ENCODE results near the gene ZNF445. TPM values are rescaled to one million over a fixed set of nuclear protein-coding genes. Genes with fewer than 3 reads are reported as not detected.

ZNF445 gene
- total RNA-seq, 1 donor from 2014 or later = 6.6 TPM

DNA sequence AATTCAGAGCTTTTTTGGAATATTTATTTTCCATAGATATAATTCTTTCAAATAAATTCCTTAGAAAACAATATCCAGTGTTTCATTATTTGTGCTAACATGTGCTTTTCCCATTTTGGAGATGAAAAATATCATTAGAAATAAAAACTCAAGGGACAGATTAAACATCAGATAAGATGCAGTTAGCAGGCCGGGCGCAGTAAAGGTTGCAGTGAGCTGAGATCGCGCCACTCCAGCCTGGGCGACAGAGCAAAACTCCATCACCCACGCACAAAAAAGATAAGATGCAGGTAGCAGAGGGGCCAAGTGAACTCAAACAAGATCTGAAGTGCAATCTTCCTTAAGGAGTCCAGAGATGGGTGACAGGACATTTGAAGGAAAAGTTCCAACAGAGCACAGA lies 48.0 kb downstream of the ZNF445 start:
- Histone ChIP-seq H3K4me3 (no peak overlapping the region), H3K9me3 (no peaks in the 10 kb centered on the region), H3K4me1 (no peaks in the 10 kb centered on the region), H3K27me3 (no peaks in the 10 kb centered on the region), H3K36me3 (no peaks in the 10 kb centered on the region), H3K27ac (no peak overlapping the region)
- DNase-seq (ENCODE audit: low spot score in 2 of 2) = no peak
- intact Hi-C loops (cut with DNase I) = no loop called here
- no peak for TF ChIP-seq CTCF (IDR thresholded peaks at IDR 0.05)

GRCh38 chr3:44428910-44429309 lies 48.6 kb downstream of the ZNF445 start:
- H3K4me3 ChIP-seq = no peak overlapping the region
- no peaks in the 10 kb centered on the region for H3K27me3 ChIP-seq
- H3K4me1 ChIP-seq = no peaks in the 10 kb centered on the region
- no peak overlapping the region for H3K27ac ChIP-seq
- no peak for TF ChIP-seq CTCF (IDR thresholded peaks at IDR 0.05)
- no peaks in the 10 kb centered on the region for H3K36me3 ChIP-seq
- no peak for DNase-seq (ENCODE audit: low spot score in 2 of 2)
- no peaks in the 10 kb centered on the region for H3K9me3 ChIP-seq
- intact Hi-C loops (cut with DNase I) = no loop called here

- no peak for DNase-seq (ENCODE audit: low spot score in 2 of 2)
- no peaks in the 10 kb centered on the region for H3K4me1 ChIP-seq
- TF ChIP-seq CTCF (IDR thresholded peaks at IDR 0.05) = no peak
- H3K27ac ChIP-seq = no peak overlapping the region
- H3K4me3 ChIP-seq = no peak overlapping the region
- H3K27me3 ChIP-seq = no peaks in the 10 kb centered on the region
- intact Hi-C loops (cut with DNase I) = no loop called here
- no peaks in the 10 kb centered on the region for H3K36me3 ChIP-seq
- no peaks in the 10 kb centered on the region for H3K9me3 ChIP-seq
These were observed 49.8 kb downstream of the ZNF445 start for GRCh38 chr3:44427683-44428082.

DNA sequence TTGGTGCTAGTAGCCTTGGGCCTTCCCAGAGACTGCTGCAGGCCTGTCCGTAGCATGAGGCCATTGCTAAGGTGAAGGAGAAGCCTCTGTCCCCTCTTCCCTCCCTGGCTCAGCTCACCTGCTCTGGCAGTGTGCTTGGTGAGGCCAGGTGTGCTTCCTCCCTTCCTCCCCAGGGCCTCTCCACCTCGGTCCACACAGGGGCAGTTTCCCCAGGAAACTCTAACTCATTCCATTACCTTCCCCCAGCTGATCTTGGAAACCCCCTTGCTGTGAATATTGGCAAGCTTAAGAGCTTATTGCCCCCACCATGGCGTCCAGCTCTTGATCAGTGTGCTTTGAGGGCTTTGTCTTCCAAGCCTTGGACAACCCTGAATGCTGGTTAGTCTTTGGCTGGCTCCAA lies 52.7 kb downstream of the ZNF445 start:
- Histone ChIP-seq H3K27me3 (no peaks in the 10 kb centered on the region), H3K27ac (no peak overlapping the region), H3K36me3 (no peaks in the 10 kb centered on the region), H3K4me3 (no peak overlapping the region), H3K9me3 (no peaks in the 10 kb centered on the region), H3K4me1 (no peaks in the 10 kb centered on the region)
- DNase-seq (ENCODE audit: low spot score in 2 of 2) = no peak
- intact Hi-C loops (cut with DNase I) = no loop called here
- TF ChIP-seq CTCF (IDR thresholded peaks at IDR 0.05) = no peak

DNA sequence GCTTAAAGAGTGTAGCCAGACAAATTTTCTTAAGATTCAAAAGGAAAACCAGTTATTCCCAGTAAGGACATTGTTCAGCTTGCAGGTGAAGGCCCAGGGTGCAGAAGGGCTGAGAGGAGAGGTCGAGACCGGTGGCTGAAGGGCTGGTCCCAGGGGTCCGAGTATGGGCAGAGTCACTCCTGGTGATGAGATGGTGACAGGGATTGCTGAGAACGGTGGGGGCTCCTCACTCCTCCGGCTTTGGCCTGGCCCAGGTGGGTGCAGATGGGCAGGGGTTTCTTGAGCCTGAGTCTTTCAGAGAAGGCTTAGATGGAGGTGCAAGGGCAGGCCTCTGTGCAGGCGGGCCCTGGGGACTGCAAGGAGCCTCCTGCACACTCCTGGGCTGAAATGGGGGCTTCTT lies 56.2 kb downstream of the ZNF445 start:
- peak in 1 of 2 donors; percentile 45 for DNase-seq (ENCODE audit: low spot score in 2 of 2)

More for the DNA sequence above, 56.2 kb downstream of the ZNF445 start:
- H3K27me3 ChIP-seq = no peaks in the 10 kb centered on the region
- H3K4me3 ChIP-seq = no peak overlapping the region
- no peak overlapping the region for H3K27ac ChIP-seq
- H3K4me1 ChIP-seq = no peaks in the 10 kb centered on the region
- no peak for TF ChIP-seq CTCF (IDR thresholded peaks at IDR 0.05)
- H3K36me3 ChIP-seq = no peaks in the 10 kb centered on the region
- no peaks in the 10 kb centered on the region for H3K9me3 ChIP-seq
- intact Hi-C loops (cut with DNase I) = no loop called here
